HL-60 (cell line): ENCODE results near the gene SNRK.

ENCODE experiments used
- CTCF ChIP-seq: IDR thresholded peaks from one replicate; pipeline ENCODE4 v1.5.1; 2011; ENCODE audit warnings: low read length, control low read depth, inconsistent platforms; ENCODE audit not compliant: insufficient read depth
- GABPA ChIP-seq: IDR thresholded peaks from 2 replicates; pipeline ENCODE4 v1.6.1; 2012; ENCODE audit warnings: low read depth
- POLR2AphosphoS5 ChIP-seq: IDR thresholded peaks from 2 replicates; pipeline ENCODE4 v1.6.1; 2012; ENCODE audit warnings: low read depth
- REST ChIP-seq: IDR thresholded peaks from 2 replicates; pipeline ENCODE4 v1.6.1; 2012; ENCODE audit warnings: low read depth; ENCODE audit not compliant: insufficient replicate concordance
- SPI1 ChIP-seq: IDR thresholded peaks from 2 replicates; pipeline ENCODE4 v1.6.1; 2012; ENCODE audit warnings: low read depth, mild to moderate bottlenecking, borderline replicate concordance

GRCh38 chr3:43266995-43267394 lies 19.3 kb upstream of the SNRK start:
- TF ChIP-seq CTCF = no peak
- TF ChIP-seq POLR2AphosphoS5 = no peak
- TF ChIP-seq SPI1 = no peak
- TF ChIP-seq REST = no peak
- no peak for TF ChIP-seq GABPA
